ENCODE measurements around the gene PLAAT4. TPM values are rescaled to one million over a fixed set of nuclear protein-coding genes. Genes with fewer than 3 reads are reported as not detected.
A peak's percentile ranks its signal among the peaks of the same experiment; 100 is the strongest.

The PLAAT4 gene
- total RNA-seq, 1 donor from 2014 or later: not detected

DNA sequence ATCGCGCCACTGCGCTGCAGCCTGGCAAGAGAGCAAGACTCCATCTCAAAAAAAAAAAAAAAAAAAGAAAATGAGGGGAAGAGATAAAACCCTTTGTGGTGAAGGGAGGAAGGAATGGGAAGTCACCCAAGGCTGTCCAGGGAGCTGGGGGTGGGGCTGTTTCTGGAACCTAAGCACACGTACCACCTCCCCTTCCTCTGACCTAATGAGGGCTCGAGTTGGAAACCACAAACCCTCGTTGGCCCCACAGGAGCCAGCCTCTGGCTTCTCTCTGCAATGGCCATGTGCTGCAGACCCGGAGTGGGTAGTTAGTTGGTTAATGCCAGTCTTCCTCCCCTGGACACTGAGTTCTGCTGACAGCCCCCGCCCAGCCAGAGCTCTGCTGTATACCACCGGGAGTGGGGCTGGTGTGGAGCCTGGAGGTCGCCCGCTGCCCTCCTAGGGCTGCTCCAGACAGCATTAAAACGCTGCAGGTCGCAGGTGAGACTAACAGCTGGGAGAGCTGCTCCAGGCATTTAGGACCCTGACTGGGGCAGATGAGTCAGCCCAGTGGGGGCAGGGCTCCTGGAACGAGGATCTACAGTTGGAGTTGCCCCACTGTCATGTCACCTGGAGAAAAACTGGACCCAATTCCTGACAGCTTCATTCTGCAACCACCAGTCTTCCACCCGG is 30.6 kb upstream of the PLAAT4 start, which contains the start of gene LGALS12:
LGALS12 (plus strand) TSS at position 228 of the 672 bp plus-strand sequence; CDS start at position 603, 375 bp downstream.
- Mint-ChIP-seq H3K27me3 (ENCODE audit: unreplicated experiment) (peaks cover 7% of the 10 kb centered on the region), H3K4me3 (ENCODE audit: unreplicated experiment) (no peak within 1 kb of the TSS), H3K4me1 (ENCODE audit: unreplicated experiment) (peaks cover 27% of the 10 kb centered on the region), H3K36me3 (ENCODE audit: low read depth, unreplicated experiment) (peaks cover 4% of the 10 kb centered on the region), H3K9me3 (ENCODE audit: unreplicated experiment) (no peaks in the 10 kb centered on the region), H3K27ac (ENCODE audit: unreplicated experiment) (no peak within 1 kb of the TSS)
- no peak for DNase-seq (ENCODE audit: low spot score)
- TF ChIP-seq CTCF (IDR thresholded peaks at IDR 0.05; ENCODE audit: unreplicated experiment): no peak

DNA sequence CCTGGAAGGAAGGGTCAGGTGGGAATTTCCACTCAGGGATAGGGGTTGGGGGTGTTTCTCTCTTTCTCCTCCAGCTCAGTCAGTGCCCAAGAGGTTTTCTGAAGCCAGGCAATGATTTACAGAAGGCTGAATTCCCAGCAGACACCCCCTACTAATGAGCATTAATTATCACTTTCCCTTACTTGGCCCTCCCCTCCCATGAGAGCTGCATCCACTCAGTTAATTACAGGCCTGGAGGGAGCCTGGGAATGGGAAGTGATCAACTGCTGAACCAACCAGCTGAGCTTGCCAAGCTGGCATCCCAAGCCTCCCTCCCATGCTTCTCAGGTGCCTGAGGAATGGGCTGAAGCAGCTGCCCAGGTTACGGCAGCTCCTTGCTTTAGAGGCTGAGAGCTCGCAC is 29.7 kb upstream of the PLAAT4 start:
- H3K4me1 Mint-ChIP-seq (ENCODE audit: unreplicated experiment): peaks cover 35% of the 10 kb centered on the region
- no peak for TF ChIP-seq CTCF (IDR thresholded peaks at IDR 0.05; ENCODE audit: unreplicated experiment)
- H3K36me3 Mint-ChIP-seq (ENCODE audit: low read depth, unreplicated experiment): peaks cover 4% of the 10 kb centered on the region
- no peak for DNase-seq (ENCODE audit: low spot score)
- H3K9me3 Mint-ChIP-seq (ENCODE audit: unreplicated experiment): no peaks in the 10 kb centered on the region
- H3K4me3 Mint-ChIP-seq (ENCODE audit: unreplicated experiment): no peak overlapping the region
- H3K27me3 Mint-ChIP-seq (ENCODE audit: unreplicated experiment): peaks cover 7% of the 10 kb centered on the region
- H3K27ac Mint-ChIP-seq (ENCODE audit: unreplicated experiment): no peak overlapping the region

DNA sequence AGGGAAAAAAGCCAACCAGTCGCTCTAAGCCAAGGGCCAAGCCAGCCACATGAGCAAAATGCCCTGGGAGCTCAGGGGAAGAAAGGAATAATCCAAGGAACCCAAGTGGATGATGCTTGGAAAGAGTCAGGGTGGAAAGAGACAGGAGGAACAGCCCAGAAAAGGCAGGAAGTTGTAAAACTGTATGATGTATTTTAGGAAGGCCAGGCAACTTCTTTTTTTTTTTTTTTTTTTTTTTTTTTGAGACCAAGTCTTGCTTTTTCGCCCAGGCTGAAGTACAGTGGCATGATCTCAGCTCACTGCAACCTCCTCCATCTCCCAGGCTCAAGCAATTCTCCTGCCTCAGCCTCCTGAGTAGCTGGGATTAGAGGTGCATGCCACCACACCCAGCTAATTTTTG is 29.1 kb upstream of the PLAAT4 start:
- no peak for DNase-seq (ENCODE audit: low spot score)
- H3K36me3 Mint-ChIP-seq (ENCODE audit: low read depth, unreplicated experiment): peaks cover 4% of the 10 kb centered on the region
- H3K4me3 Mint-ChIP-seq (ENCODE audit: unreplicated experiment): no peak overlapping the region
- peaks cover 31% of the 10 kb centered on the region for H3K4me1 Mint-ChIP-seq (ENCODE audit: unreplicated experiment)
- TF ChIP-seq CTCF (IDR thresholded peaks at IDR 0.05; ENCODE audit: unreplicated experiment): no peak
- no peak overlapping the region for H3K27ac Mint-ChIP-seq (ENCODE audit: unreplicated experiment)
- peaks cover 7% of the 10 kb centered on the region for H3K27me3 Mint-ChIP-seq (ENCODE audit: unreplicated experiment)
- no peaks in the 10 kb centered on the region for H3K9me3 Mint-ChIP-seq (ENCODE audit: unreplicated experiment)

GRCh38 chr11:63508009-63508408 is 28.6 kb upstream of the PLAAT4 start:
- Mint-ChIP-seq H3K4me3 (ENCODE audit: unreplicated experiment) (no peak overlapping the region), H3K27me3 (ENCODE audit: unreplicated experiment) (peaks cover 7% of the 10 kb centered on the region), H3K9me3 (ENCODE audit: unreplicated experiment) (no peaks in the 10 kb centered on the region), H3K27ac (ENCODE audit: unreplicated experiment) (no peak overlapping the region), H3K36me3 (ENCODE audit: low read depth, unreplicated experiment) (peaks cover 4% of the 10 kb centered on the region), H3K4me1 (ENCODE audit: unreplicated experiment) (peaks cover 30% of the 10 kb centered on the region)
- no peak for TF ChIP-seq CTCF (IDR thresholded peaks at IDR 0.05; ENCODE audit: unreplicated experiment)
- peak; percentile 42 for DNase-seq (ENCODE audit: low spot score)

GRCh38 chr11:63508745-63509144 is 27.9 kb upstream of the PLAAT4 start:
- Mint-ChIP-seq H3K4me1 (ENCODE audit: unreplicated experiment) (peaks cover 24% of the 10 kb centered on the region), H3K27me3 (ENCODE audit: unreplicated experiment) (peaks cover 5% of the 10 kb centered on the region), H3K36me3 (ENCODE audit: low read depth, unreplicated experiment) (peaks cover 4% of the 10 kb centered on the region)

More at GRCh38 chr11:63508745-63509144, 27.9 kb upstream of the PLAAT4 start:
- DNase-seq (ENCODE audit: low spot score): no peak
- H3K4me3 Mint-ChIP-seq (ENCODE audit: unreplicated experiment): no peak overlapping the region
- no peak for TF ChIP-seq CTCF (IDR thresholded peaks at IDR 0.05; ENCODE audit: unreplicated experiment)
- H3K27ac Mint-ChIP-seq (ENCODE audit: unreplicated experiment): no peak overlapping the region
- H3K9me3 Mint-ChIP-seq (ENCODE audit: unreplicated experiment): no peaks in the 10 kb centered on the region
